AG10803 (cell line): ENCODE measurements around the gene XXYLT1.
"Not testable (repeated sequence)": the region's sequence is repeated elsewhere in the genome, so short reads cannot be mapped to it uniquely, and the experiment has no call there.

Experiments used
- DNase-seq: peaks from one replicate; pipeline ENCODE4 v3.0.0; 2010; ENCODE audit warnings: low read depth
- H3K4me3 ChIP-seq: 2 replicates; pipeline ENCODE4 v1.5.1; 2011; ENCODE audit warnings: mild to moderate bottlenecking, low read length, control low read depth
- CTCF ChIP-seq: conservative IDR thresholded peaks from 2 replicates; pipeline ENCODE4 v1.5.1; 2011; ENCODE audit warnings: mild to moderate bottlenecking, low read length, control low read depth, inconsistent platforms

XXYLT1 gene

DNA sequence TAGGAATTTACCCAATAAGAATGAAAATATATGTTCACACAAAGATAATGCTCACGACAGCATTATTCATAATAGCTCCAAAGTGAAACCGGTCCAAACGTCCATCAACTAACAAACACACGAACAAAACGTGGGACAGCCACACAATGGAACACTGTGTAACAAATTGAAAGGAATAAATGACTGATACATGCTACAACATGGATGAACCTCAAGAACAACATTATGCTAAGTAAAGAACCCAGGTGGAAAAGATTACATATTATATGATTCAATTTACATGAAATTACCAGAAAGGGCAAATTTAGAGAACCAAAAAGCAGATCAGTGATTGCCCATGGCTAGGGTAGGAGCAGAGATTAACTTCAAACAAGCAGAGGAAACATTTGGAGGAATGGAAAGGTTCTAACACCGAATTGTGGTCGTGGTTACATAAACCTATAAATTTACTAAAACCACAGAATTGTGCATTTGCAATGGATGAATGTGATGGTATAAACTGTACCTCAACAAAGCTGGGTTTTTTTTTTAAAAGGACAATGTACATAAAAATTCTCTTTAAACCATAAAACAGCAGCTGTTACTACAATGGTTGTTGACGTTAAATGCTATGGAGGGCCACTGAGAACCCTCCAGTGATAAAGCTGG lies 76.3 kb downstream of the XXYLT1 start:
- no peak for TF ChIP-seq CTCF

DNA sequence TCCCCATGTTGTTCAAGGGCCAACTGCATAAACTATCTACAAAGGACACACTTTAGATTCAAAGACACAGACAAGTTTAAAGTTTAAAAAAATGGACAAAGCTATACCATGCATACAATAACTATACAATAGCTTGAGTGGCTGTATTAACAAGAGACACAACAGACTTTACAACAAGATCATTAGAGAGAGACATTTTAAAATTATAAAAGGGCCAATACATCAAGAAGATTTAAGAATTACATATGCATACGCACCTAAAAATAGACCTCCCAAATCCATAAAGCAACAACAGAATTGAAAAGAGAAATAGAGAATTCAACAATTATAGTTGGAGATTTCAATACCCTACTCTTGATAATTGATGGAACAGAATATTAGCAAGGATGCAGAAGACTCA lies 79.4 kb downstream of the XXYLT1 start:
- no peak overlapping the region for H3K4me3 ChIP-seq
- TF ChIP-seq CTCF, result no peak
- DNase-seq, result no peak

More for the DNA sequence above, 76.3 kb downstream of the XXYLT1 start:
- H3K4me3 ChIP-seq, result no peak overlapping the region
- DNase-seq, result no peak

DNA sequence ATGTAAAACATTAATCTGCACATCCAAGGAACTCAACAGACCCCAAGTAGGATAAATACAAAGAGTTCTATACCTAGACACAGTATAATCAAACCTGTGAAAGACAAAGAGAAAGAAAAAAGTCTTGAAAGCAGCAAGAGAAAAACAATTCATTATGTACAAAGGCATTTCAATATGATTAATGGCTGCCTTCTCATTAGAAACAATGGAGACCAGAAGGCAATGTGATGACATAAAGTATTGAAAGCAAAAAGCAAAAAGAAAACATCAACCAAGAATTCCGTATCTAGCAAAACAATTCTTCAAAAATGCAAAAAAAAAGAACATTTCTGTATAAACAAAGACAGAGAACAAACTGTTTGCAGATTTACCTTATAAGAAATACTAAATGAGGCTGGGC lies 81.1 kb downstream of the XXYLT1 start:
- DNase-seq, result no peak
- no peak overlapping the region for H3K4me3 ChIP-seq
- no peak for TF ChIP-seq CTCF

DNA sequence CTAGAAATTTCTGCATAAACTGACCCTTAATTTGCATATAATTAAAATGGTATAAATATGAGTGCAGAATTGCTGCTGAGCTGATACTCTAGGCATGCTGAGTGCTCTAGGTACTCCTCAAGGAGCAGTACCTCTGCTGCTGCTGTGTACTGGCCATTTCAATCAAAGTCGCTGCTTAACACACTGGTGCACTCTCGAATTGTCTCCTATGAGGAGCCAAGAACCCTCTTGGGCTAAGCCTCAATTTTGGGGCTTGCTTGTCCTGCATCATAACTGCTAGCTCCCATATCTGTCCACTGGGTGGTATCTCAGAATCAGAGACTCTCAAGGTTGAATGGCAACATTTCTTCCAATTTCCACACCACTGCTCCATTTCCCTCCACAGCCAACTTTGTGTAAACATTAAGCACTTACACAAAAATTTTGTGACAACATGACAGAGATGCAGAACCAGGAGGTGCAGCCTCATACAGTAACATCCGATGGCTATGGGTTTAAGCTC lies 82.5 kb downstream of the XXYLT1 start:
- no peak overlapping the region for H3K4me3 ChIP-seq
- peak; percentile 47 for TF ChIP-seq CTCF
- DNase-seq, result no peak

DNA sequence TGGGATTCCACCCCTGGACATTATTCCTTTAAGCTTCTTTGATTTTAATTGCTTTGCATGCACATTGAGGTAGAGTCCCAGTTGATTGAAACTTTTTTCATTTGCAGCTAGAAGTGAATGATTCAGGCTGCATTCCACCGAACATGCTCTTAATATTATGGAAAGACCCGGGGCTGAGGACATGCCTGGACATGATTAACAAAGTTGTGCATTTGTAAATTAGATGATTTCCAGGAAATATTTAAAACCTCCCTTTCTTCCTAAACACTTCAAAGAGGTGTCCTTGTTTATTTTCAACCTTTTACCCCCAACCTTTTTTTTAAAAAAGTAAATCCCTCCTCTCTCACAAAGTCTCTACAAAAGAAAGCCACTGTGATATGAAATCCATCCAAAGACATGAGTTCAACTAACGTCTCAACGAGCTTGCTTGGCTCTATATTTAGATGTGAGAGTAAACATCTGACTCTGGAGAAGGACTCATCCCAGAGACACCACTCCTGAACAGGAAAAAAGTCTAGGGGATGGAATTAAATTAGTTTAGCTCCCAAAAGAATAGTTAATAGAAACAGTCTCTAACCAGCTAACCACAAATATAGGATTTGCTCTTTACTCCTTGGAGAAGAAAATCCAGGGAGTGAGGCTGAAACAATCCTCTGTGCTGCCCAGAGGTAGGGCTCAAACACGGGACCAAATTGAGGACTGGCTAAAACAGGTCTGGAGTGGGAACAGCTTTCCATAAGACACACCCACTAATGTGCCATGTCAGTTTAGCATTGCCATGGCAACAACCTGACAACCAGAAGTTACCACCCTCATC lies 83.1 kb downstream of the XXYLT1 start:
- TF ChIP-seq CTCF, result no peak
- H3K4me3 ChIP-seq, result no peak overlapping the region
- DNase-seq, result peak; percentile 70

GRCh38 chr3:195186710-195187047 lies 84.3 kb downstream of the XXYLT1 start:
- DNase-seq, H3K4me3 ChIP-seq: not testable (repeated sequence)

DNA sequence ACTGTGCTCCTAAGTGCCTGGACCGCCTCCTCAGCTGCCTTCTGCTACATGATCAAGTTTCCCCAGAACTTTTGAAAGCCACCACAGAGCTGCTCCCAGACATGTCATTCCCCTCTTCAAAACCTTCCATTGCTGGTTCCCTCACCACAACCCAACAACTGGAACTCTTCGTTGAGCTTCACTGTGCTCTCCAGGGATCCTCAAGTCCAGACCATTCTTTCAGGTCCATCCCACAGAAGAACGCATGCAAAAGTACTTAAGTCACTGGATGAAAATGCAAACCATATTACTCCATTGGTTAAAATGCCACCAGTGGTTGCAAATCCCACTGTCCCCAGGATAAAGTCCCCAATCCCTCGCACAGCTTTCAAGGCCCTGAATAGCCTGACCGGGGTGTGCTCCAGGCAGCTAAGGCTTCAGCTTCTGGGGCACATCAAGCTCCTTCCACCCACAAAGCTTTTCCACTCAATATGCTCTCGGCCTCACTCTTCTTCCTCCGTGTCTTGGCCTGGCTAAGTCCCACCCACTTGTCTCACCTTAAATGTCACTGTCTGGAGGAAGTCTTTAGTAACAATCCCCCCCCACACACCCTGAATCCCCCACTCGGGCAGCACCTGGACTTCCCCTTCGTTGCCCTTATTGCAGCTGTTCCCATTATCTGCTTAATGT lies 84.8 kb downstream of the XXYLT1 start:
- no peak for TF ChIP-seq CTCF
- no peak overlapping the region for H3K4me3 ChIP-seq
- DNase-seq, result no peak
